GM19023 (cell line): ENCODE measurements around the gene PQBP1.
A peak's percentile ranks its signal among the peaks of the same experiment; 100 is the strongest.

Experiments
- ATAC-seq: cut with Tn5 transposase; IDR thresholded peaks from one replicate; pipeline ENCODE4 v1.9.1; 2021; ENCODE audit warnings: mild to moderate bottlenecking, moderate library complexity; ENCODE audit not compliant: unreplicated experiment

PQBP1 gene

DNA sequence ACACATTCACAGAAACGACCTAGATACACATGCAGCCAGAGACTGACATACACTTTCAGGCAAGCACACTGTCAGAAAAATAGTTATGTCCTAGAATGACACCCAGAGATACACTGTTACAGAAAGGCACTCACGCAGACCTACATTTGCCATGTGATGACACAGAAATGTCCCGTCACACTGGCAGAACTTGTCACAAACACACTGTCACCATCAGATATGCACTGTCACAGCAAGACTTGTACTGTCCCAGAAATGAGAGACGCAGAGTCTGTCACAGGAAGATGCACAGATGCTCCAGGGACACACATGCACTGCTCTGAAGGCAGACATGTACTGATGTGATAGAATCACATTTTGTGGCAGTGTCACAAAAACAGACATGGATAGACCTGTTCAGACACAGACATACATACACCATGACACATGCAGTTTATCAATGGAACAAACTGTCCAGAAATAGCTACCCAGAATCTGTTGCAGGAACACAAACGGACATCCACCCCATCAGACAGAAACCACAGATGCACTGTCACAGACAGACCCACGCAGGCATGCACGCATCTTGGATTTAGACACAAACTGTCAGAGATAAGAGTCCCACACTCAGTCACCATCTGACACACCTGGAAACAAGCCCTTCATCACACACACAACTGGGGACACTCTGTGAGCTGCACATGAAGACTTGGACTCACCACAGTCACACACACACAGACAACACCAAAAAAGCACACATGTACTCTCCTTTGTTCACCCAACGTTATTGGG is 22.4 kb downstream of the PQBP1 start:
- no peak for ATAC-seq

DNA sequence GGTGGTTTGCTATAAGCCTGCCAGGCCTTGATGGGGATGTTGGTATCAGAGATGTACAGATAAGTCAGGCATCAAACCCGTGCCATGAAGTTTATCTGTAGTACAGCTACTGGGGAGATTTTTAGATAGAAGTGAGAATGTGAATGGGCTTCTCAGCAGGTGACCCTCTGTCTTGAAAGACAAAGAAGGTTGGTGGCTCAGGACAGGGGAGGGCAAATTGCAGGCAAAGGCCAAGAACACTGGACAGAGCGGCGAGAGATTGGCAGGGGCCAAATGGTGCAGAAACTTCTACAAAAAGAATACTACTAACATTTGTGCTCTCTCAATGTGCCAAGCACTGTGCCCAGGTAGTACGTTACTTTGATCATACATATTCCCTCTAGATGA is 23.0 kb downstream of the PQBP1 start:
- no peak for ATAC-seq

DNA sequence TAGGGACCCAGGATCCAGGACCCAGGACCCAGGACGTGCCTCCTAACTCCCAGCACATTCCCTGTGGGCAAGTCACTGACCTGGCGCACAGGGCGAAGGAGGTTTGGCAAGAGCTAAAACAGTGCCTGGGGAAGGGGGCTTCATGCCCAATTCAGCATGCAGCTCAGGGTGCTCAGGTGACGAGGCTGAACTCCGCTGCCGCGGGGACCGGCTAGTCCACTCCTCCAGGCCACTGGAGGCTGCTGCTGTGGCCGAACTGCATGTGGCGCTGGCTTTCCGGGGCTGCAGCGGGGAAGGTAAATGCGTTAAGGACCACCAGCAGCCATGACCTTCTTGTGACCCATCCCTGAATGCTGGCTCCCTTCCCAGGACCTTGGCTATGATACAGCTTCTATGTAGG is 26.0 kb downstream of the PQBP1 start:
- ATAC-seq, result no peak

DNA sequence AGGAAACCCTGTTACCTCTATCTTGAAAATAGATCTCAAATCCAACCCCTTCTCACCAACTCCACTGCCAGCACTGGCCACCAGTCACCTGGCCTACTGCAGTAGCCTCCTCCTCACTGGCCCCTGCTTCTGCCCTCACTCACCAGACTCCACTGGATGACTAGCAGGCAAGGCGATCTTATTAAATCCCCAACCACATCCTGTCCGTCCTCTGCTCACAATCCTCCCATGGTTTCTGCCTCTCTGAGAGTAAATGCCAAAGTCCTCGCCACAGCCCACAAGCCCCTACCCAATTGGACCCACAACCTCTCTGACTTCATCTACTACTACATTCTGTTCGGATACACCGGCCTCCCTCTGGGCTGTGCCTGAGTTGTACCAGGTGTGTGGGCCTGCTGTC is 26.5 kb downstream of the PQBP1 start:
- no peak for ATAC-seq

DNA sequence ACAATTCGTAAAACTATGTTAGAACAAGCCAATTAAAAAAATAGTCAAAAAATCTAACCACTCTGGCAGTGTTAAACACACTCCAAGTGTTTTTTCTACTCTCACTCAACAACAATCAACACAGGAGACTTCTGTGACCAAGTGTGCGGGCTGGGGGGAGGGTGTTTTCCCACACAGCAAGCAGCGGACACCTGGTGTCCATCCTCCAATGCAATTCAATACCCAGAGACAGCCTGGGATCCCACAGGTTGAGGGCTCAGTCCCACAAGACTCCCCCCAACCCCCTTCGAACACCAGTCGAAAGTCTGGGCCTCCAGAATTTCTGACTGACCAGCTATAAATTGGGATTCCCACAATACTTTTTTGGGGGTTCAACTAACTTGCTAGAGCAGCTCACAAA is 29.4 kb downstream of the PQBP1 start:
- ATAC-seq, result no peak

DNA sequence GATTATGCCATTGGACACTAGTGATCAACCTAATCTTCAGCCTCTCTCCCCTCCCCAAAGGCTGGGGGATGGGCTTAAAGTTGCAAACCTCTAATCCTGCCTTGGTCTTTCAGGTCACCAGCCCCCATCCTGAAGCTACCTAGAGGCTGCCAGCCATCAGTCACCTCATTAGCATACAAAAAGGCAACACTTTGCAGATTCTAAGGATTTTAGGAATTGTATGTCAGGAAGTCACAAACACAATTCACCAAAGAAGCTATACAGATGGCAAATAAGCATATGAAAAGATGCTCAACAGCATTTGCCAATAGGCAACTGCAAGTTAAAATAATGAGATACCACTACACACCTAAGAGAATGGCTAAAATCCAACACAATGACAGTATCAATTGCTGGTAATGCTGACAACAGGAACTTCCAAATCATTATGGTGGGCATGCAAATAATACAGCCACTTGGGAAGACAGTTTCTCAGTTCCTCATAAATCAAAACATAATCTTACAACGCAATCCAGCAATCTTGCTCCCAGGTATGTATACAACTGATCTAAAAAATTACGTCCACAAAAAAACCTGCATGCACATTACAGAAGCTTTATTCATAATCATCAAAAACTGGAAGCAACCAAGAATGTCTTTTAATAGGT is 30.1 kb downstream of the PQBP1 start:
- ATAC-seq, result no peak

DNA sequence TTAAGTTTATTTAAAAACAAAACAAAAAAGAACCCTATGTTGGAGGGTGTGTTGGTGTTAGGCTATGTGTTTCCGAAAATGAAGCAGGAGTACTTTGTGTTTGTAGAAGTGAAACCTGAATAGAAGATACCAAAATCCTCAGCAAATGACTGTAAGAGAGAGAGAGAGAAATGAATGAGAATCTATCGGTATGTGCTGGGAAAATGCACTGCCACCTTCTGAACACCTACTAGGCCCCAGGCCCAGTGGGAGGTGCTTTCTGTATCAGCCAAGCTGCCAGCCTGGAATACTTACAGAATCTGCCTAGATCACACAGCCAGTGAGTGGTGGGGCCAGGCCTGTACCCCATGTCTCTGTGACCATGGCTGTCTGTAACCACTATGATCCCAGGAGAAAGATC is 36.0 kb downstream of the PQBP1 start:
- ATAC-seq, result no peak

DNA sequence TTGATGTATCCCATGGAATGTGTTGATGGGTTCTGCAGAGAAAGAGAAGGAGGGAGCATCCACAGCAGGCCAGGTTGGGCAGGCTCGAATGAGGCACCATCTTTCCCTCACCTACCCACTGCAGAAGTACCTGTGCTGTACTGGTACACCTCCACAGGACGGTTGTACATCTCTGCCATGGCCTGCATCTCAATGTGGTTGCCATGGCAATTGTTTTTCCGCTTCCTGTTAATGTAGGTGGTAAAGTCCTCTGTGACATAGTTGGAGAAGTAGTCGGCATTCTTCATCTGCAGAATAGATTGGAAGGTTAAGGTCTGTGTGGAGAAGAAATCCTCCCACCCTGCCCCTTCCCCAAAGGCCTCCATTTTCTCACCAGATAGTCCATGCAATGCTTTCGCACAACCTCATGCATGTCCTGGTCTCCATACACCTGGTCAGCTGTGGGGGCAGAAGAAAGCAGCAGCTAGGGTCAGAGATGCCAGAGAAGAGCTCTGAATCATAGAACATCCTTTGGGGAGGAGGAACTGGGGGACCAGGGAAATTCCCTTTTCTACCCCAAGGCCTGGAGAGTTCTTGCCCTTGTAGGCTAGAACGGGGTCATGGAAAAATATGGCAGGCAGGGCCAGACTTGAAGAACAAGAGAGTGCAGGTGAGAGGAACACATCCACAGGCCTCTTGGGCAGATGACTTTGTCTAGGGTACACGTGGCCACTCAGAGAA is 37.0 kb downstream of the PQBP1 start:
- ATAC-seq, result no peak

DNA sequence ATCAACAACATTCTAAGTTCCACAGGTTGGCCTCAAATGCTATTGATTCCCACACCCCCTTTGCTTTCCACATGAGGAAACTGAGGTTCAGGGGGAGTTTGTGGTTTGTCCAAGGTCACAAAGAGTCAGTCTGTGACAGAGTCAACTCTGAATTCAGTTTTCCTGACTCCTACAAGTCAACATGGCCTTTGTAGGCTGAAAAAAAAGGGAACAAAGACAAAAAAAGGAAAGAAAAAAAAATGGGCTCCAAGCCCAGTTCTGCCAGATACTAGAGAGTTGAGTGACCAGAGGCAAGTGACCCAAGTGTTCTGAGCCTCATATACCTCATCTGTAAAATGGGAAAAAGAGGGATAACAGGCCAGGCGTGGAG is 37.6 kb downstream of the PQBP1 start:
- no peak for ATAC-seq

DNA sequence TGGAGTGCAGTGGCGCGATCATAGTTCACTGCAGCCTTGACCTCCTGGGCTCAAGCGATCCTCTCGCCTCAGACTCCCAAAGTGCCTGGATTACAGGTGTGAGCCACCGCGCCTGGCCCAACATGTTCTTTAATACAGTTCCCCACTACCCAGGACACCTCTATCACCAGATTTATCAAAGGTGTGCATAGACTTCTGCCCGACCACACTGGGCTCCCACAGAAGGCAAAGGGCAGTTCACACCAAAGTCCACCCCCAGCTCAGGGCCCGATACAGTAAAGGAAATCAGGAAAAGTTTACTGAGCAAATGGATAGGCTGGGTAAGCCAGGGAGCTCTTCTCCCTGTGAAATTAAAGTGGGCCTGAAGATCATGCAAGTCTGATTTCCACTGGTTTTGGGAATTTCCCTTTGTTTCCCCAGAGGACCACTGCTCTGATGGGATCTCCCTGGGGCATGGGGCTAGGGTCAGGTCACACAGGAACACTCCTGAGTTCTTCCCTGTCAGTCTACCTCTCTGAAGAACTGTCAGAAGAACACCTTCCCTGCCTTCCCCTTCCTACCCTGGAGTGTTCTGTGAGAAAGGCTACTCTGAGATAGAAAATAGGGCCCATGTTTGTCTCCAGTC is 38.8 kb downstream of the PQBP1 start:
- peak; percentile 1 for ATAC-seq

DNA sequence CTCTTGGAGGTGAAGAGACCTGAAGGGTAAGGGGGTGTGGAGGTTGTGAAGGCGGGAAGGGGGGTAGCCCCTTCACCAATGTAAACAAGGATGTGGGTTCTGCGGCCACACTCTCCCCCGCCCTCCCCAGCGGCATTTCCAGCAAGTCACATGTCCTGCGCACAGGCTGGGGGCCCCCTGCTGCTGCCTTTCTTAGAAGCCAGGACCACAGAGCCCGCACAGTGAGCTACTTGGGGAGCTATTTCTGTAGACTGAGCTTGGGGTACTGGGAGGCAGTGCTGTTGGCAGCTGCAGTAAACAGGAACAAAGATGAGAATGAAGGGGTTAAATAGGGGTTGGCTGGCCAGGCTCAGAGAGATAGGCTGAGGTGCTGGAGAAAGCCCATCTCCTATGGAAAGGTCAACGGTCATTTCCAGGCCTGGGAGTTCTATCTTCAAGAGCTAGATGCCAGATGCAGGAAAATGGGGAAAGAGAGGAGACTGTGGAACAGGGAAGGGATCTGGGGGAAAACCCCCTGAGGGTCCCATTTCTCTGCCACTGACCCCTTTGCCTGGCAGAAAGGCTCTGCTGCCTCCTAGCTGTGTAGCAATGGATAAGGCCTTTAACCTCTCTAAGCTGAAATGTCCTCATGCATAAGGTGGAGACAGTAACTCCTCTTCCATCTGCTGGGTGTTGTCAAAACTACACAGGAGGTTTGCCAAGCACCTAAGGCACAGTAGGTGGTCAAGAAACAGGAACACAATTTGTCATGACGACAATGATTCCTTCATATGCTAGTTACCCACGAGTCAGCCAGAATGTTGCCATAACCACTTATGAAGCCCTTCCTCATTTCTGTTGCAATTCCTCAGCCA is 39.6 kb downstream of the PQBP1 start:
- ATAC-seq, result peak; percentile 57

DNA sequence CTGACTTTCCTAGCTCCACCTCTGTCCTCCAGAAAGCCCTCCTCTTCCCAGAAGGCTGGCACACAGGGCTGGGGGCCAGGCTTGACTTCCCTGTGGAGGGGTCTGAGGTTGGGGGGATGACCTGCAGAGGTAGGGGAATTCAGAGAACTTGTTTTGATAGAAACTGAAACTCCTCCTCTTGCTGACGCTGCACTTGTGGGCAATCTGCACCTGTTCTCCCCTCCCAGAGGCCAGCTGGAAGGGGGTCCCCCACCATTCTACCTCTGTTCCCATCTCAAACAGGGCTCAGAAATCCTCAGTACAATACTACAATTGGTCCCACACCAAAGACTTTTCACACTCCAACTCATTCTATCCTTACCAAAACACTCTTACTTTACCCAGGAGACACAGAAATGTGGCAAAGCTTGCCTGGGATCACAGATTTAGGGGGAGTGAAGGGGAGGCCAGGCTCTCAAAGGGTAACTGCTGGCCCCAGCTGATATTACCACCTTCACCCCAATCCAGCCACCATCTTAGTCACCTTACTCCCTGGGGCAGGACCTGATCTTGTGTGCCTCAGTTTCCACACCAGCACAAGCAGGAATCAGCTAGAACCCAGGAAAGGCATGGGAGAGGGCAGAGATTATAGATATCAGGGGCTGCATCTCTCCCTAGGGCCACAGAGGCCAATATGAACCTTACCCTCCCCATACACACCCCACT is 41.1 kb downstream of the PQBP1 start:
- ATAC-seq, result peak; percentile 56

DNA sequence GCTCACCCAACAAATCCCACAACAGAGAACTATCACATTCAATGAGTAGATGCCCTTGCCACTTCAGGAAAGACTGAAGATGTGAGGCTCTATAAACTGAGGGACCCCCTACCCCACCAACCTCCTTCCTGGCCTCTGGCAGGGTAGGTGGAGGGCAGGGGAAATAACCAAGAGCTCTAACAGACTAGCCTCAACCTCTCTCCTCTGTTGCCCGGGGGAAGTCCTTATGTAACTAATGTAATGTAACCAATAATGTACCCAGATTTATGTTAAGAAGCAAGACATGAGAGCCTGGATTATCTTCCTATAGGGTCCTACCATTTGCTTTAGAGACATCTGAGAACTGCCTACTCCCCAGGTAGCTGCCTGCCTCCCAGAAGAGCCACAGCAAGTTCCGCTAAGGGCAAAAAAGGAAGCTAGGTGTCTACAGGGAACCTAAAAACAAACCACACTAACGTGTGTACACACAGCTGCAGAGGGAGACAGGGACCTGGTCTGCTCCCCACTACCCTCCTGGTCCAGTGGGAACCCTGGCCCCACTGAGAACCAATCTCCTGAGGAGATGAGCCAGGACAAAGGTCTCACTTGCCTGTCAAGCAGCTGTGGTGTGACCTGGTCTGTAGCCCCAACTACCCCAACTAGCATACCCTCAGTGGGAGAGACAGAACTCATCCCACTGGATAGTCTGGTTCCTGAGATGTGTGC is 41.9 kb downstream of the PQBP1 start:
- ATAC-seq, result no peak

DNA sequence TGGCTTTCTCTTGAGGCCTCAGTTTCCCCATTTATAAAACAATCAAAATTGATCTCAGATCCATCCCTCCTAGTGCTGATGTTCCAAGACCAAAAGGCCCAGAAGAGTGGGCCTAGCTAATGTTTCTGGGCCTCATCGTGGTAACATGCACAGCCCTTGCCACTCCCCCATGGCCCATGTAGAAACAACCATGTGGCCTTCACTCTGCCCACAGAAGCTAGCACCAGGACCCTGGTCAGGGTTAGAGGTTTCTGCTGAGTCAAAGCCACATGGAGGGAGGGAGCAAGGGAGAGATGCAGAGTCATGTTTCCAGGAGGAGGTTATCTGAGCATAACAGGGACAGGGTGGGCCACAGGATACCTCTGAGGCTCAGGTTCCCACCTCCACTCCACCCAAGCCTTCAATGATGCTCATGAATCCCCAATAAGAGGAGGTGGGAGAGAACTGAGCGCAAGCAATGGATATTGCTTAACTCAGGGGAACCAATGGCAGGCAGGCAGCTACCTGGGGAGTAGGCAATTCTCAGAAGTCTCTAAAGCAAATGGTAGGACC is 42.8 kb downstream of the PQBP1 start:
- no peak for ATAC-seq

DNA sequence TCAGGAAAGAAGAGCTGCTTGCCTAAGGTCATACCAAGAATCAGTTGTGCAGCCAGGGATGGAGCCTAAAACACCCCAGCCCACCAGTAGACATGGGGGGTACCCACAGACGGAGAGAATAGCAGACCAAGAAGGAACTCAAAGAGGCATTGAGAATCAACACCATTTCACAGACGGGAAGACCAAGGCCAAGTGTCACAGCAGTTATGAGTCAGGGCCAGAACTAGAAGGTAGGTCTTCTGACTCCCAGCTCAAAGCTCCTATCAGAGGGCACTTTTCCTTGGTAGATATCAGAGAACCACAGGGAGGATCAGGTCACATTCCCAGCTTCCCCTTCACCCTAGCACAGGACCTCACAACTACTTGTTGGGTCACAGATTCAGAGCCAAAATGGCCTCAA is 45.2 kb downstream of the PQBP1 start:
- ATAC-seq, result no peak

DNA sequence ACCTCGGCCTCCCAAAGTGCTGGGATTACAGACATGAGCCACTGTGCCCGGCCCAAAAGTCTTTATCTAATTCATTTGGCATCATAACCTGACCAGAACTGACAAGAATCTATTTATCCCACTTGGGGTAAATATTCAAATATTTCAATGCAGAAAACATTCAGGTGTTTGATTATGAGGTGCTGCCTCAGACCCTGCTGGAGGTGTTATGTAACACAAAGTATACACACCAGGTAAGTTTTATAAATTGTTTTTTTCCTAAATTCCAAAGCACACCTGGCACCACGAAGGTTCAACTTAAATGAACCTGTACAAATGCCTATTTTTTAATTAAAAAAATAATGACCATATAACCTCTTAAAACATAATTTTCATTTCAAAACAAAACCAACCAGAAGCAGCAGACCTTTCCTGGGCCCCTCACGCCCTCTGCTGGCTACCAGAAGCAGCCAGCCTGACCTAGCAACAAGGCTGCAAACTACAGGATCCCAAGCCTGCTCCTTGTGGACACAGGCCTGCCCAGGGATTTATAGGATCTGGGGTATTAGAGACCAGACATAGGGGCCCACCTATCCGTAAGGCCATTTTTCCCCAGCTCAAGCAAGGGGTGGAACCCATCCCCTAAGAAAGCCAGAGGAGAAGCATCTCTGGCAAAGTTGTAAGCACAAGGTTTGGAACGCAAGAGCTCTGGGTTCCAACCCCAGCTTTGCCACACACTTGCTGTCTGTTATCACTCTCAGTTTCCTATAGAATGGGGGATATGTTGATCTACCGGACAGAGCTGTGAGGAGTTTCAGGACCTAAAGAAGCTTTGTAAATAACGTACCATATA is 48.0 kb downstream of the PQBP1 start:
- no peak for ATAC-seq

DNA sequence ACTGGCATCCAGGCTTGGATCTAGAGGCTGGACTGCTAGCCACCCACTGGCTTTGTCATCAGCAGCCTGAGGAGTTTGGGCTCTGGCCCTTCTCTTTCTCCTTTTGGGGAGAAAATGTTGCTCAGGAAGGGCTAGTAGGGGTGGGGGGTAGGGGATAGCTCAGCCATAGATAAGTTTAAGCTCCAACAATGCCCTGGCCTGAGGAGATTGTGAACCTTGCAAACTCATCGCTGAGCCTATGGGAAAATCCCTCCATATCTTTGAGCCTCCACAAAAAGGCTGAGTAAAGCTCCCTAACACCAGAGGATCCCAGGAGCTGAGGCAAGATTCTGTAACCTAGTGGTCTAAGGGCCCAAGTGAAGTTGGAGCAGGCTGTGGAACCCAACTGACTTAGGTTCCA is 50.9 kb downstream of the PQBP1 start:
- ATAC-seq, result no peak
